Fibroblast of upper back skin (primary cell): ENCODE measurements around the gene SYAP1.
A peak's percentile ranks its signal among the peaks of the same experiment; 100 is the strongest.
"Not testable (repeated sequence)": the region's sequence is repeated elsewhere in the genome, so short reads cannot be mapped to it uniquely, and the experiment has no call there.

ENCODE experiments used
- DNase-seq: peaks from one replicate; pipeline ENCODE4 v3.0.0-alpha.2; 2013

SYAP1 gene

GRCh38 chrX:16726347-16726988 lies 7.1 kb downstream of the SYAP1 start:
- DNase-seq = not testable (repeated sequence)

- DNase-seq = no peak
These were observed 8.2 kb downstream of the SYAP1 start for GRCh38 chrX:16727637-16728036.

- DNase-seq = no peak
These were observed 11.0 kb downstream of the SYAP1 start for GRCh38 chrX:16730450-16730849.

- DNase-seq = no peak
These were observed 13.6 kb downstream of the SYAP1 start for GRCh38 chrX:16733013-16733412.

GRCh38 chrX:16737024-16737423 lies 17.6 kb downstream of the SYAP1 start:
- no peak for DNase-seq

GRCh38 chrX:16739574-16739973 lies 20.2 kb downstream of the SYAP1 start:
- peak; percentile 16 for DNase-seq

GRCh38 chrX:16743604-16744325 lies 24.4 kb downstream of the SYAP1 start:
- peak; percentile 81 for DNase-seq

GRCh38 chrX:16745102-16745501 lies 25.7 kb downstream of the SYAP1 start:
- no peak for DNase-seq

- DNase-seq = no peak
These were observed 26.2 kb downstream of the SYAP1 start for GRCh38 chrX:16745659-16746058.

- DNase-seq = no peak
These were observed 29.0 kb downstream of the SYAP1 start for GRCh38 chrX:16748425-16748824.

- DNase-seq = no peak
These were observed 30.7 kb downstream of the SYAP1 start for GRCh38 chrX:16750136-16750535.

- DNase-seq = no peak
These were observed 34.6 kb downstream of the SYAP1 start for GRCh38 chrX:16754019-16754418.

- DNase-seq = no peak
These were observed 37.3 kb downstream of the SYAP1 start for GRCh38 chrX:16756724-16757123.

GRCh38 chrX:16761500-16761899 lies 42.1 kb downstream of the SYAP1 start:
- not testable (repeated sequence) for DNase-seq

GRCh38 chrX:16762579-16762978 lies 43.2 kb downstream of the SYAP1 start:
- no peak for DNase-seq

GRCh38 chrX:16765594-16765993 lies 46.2 kb downstream of the SYAP1 start:
- no peak for DNase-seq

GRCh38 chrX:16770970-16771482 lies 51.6 kb downstream of the SYAP1 start:
- DNase-seq = no peak

- peak; percentile 85 for DNase-seq
These were observed 52.3 kb downstream of the SYAP1 start for GRCh38 chrX:16771483-16772398.

- no peak for DNase-seq
These were observed 53.0 kb downstream of the SYAP1 start for GRCh38 chrX:16772460-16772859.

GRCh38 chrX:16774746-16775145 lies 55.3 kb downstream of the SYAP1 start:
- no peak for DNase-seq

GRCh38 chrX:16778545-16778944 lies 59.1 kb downstream of the SYAP1 start:
- DNase-seq = no peak

GRCh38 chrX:16778993-16779392 lies 59.6 kb downstream of the SYAP1 start:
- DNase-seq = no peak

GRCh38 chrX:16779815-16780214 lies 60.4 kb downstream of the SYAP1 start:
- DNase-seq = not testable (repeated sequence)
